ENCODE results near the gene C16orf92.

The C16orf92 gene

GRCh38 chr16:30025156-30025555 lies 2.2 kb downstream of the C16orf92 start:
- TF ChIP-seq CTCF (IDR thresholded peaks at IDR 0.05) = no peak
- no peak for TF ChIP-seq ZFX (IDR thresholded peaks at IDR 0.05; ENCODE audit: borderline replicate concordance)
- H3K27ac ChIP-seq = no peak overlapping the region

- TF ChIP-seq CTCF (IDR thresholded peaks at IDR 0.05) = no peak
- TF ChIP-seq ZFX (IDR thresholded peaks at IDR 0.05; ENCODE audit: borderline replicate concordance) = no peak
Measured at GRCh38 chr16:30025574-30025973, 2.6 kb downstream of the C16orf92 start.

GRCh38 chr16:30026449-30026848 lies 3.5 kb downstream of the C16orf92 start:
- H3K27ac ChIP-seq = no peak overlapping the region
- TF ChIP-seq ZFX (IDR thresholded peaks at IDR 0.05; ENCODE audit: borderline replicate concordance) (no peak), CTCF (IDR thresholded peaks at IDR 0.05) (no peak)

More at GRCh38 chr16:30025574-30025973, 2.6 kb downstream of the C16orf92 start:
- H3K27ac ChIP-seq = no peak overlapping the region

- TF ChIP-seq CTCF (IDR thresholded peaks at IDR 0.05) (no peak), ZFX (IDR thresholded peaks at IDR 0.05; ENCODE audit: borderline replicate concordance) (no peak)
- H3K27ac ChIP-seq = no peak overlapping the region
Measured at GRCh38 chr16:30027588-30028437, 4.8 kb downstream of the C16orf92 start.

- no peak overlapping the region for H3K27ac ChIP-seq
- no peak for TF ChIP-seq ZFX (IDR thresholded peaks at IDR 0.05; ENCODE audit: borderline replicate concordance)
- no peak for TF ChIP-seq CTCF (IDR thresholded peaks at IDR 0.05)
Measured at GRCh38 chr16:30028438-30029076, 5.6 kb downstream of the C16orf92 start.

GRCh38 chr16:30030011-30030685 lies 7.2 kb downstream of the C16orf92 start:
- TF ChIP-seq ZFX (IDR thresholded peaks at IDR 0.05; ENCODE audit: borderline replicate concordance) (no peak), CTCF (IDR thresholded peaks at IDR 0.05) (no peak)
- H3K27ac ChIP-seq = no peak overlapping the region
